ENCODE data around the gene SIL1. TPM values are rescaled to one million over a fixed set of nuclear protein-coding genes. Genes with fewer than 3 reads are reported as not detected.

SIL1 gene
- total and polyA plus RNA-seq, 9 of the 15 experiments (the other 6 are each of a cell fraction or from before 2014, with no cell fraction given): 1.3 to 30.5 (median 18.1) TPM

DNA sequence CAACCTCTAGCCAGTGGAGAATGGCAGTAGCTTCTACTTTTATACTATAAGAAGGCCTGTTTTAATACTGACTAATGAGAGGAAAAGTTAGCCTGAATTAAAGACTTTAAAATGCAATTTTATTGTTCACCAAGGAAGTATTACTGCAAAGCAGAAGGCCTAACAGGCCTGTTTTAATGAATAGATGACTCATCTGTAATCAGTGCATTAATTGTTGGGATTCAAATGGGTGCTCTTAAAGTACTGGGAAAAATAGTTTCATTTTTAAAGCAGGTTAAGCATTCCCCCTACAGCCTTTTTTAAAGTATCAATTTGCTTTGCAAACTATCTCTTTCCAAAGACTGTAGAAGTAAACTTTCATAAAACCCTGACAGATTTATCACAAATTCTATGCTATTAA is 147.7 kb downstream of the SIL1 start (continued):
- TF ChIP-seq, protein P1, sequence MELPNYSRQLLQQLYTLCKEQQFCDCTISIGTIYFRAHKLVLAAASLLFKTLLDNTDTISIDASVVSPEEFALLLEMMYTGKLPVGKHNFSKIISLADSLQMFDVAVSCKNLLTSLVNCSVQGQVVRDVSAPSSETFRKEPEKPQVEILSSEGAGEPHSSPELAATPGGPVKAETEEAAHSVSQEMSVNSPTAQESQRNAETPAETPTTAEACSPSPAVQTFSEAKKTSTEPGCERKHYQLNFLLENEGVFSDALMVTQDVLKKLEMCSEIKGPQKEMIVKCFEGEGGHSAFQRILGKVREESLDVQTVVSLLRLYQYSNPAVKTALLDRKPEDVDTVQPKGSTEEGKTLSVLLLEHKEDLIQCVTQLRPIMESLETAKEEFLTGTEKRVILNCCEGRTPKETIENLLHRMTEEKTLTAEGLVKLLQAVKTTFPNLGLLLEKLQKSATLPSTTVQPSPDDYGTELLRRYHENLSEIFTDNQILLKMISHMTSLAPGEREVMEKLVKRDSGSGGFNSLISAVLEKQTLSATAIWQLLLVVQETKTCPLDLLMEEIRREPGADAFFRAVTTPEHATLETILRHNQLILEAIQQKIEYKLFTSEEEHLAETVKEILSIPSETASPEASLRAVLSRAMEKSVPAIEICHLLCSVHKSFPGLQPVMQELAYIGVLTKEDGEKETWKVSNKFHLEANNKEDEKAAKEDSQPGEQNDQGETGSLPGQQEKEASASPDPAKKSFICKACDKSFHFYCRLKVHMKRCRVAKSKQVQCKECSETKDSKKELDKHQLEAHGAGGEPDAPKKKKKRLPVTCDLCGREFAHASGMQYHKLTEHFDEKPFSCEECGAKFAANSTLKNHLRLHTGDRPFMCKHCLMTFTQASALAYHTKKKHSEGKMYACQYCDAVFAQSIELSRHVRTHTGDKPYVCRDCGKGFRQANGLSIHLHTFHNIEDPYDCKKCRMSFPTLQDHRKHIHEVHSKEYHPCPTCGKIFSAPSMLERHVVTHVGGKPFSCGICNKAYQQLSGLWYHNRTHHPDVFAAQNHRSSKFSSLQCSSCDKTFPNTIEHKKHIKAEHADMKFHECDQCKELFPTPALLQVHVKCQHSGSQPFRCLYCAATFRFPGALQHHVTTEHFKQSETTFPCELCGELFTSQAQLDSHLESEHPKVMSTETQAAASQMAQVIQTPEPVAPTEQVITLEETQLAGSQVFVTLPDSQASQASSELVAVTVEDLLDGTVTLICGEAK (IDR thresholded peaks at IDR 0.05): no peak
- TF ChIP-seq, protein P1 (CRISPR knock-in tag; IDR thresholded peaks at IDR 0.05): no peak
- TF ChIP-seq CHCHD3 (CRISPR knock-in tag; IDR thresholded peaks at IDR 0.05) (no peak), ZNF3 (CRISPR knock-in tag; IDR thresholded peaks at IDR 0.05) (no peak), ZNF785 (CRISPR knock-in tag; IDR thresholded peaks at IDR 0.05) (no peak), BCOR (IDR thresholded peaks at IDR 0.05) (no peak), RBM34 (IDR thresholded peaks at IDR 0.05; ENCODE audit: borderline replicate concordance, insufficient read depth, low read length) (no peak), SMAD4 (CRISPR knock-in tag; conservative IDR thresholded peaks at IDR 0.05) (no peak), POLR2G (IDR thresholded peaks at IDR 0.05; ENCODE audit: low read depth, low read length) (no peak)
- TF ChIP-seq, protein P2, sequence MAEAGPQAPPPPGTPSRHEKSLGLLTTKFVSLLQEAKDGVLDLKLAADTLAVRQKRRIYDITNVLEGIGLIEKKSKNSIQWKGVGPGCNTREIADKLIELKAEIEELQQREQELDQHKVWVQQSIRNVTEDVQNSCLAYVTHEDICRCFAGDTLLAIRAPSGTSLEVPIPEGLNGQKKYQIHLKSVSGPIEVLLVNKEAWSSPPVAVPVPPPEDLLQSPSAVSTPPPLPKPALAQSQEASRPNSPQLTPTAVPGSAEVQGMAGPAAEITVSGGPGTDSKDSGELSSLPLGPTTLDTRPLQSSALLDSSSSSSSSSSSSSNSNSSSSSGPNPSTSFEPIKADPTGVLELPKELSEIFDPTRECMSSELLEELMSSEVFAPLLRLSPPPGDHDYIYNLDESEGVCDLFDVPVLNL (CRISPR knock-in tag; IDR thresholded peaks at IDR 0.05; ENCODE audit: low read depth): no peak
- TF ChIP-seq, protein P3, sequence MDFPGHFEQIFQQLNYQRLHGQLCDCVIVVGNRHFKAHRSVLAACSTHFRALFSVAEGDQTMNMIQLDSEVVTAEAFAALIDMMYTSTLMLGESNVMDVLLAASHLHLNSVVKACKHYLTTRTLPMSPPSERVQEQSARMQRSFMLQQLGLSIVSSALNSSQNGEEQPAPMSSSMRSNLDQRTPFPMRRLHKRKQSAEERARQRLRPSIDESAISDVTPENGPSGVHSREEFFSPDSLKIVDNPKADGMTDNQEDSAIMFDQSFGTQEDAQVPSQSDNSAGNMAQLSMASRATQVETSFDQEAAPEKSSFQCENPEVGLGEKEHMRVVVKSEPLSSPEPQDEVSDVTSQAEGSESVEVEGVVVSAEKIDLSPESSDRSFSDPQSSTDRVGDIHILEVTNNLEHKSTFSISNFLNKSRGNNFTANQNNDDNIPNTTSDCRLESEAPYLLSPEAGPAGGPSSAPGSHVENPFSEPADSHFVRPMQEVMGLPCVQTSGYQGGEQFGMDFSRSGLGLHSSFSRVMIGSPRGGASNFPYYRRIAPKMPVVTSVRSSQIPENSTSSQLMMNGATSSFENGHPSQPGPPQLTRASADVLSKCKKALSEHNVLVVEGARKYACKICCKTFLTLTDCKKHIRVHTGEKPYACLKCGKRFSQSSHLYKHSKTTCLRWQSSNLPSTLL (IDR thresholded peaks at IDR 0.05): no peak
- TF ChIP-seq, protein P4, sequence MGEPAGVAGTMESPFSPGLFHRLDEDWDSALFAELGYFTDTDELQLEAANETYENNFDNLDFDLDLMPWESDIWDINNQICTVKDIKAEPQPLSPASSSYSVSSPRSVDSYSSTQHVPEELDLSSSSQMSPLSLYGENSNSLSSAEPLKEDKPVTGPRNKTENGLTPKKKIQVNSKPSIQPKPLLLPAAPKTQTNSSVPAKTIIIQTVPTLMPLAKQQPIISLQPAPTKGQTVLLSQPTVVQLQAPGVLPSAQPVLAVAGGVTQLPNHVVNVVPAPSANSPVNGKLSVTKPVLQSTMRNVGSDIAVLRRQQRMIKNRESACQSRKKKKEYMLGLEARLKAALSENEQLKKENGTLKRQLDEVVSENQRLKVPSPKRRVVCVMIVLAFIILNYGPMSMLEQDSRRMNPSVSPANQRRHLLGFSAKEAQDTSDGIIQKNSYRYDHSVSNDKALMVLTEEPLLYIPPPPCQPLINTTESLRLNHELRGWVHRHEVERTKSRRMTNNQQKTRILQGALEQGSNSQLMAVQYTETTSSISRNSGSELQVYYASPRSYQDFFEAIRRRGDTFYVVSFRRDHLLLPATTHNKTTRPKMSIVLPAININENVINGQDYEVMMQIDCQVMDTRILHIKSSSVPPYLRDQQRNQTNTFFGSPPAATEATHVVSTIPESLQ (CRISPR knock-in tag; IDR thresholded peaks at IDR 0.05): no peak
- TF ChIP-seq, protein P5, sequence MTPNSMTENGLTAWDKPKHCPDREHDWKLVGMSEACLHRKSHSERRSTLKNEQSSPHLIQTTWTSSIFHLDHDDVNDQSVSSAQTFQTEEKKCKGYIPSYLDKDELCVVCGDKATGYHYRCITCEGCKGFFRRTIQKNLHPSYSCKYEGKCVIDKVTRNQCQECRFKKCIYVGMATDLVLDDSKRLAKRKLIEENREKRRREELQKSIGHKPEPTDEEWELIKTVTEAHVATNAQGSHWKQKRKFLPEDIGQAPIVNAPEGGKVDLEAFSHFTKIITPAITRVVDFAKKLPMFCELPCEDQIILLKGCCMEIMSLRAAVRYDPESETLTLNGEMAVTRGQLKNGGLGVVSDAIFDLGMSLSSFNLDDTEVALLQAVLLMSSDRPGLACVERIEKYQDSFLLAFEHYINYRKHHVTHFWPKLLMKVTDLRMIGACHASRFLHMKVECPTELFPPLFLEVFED (CRISPR knock-in tag; conservative IDR thresholded peaks at IDR 0.05): no peak
